ENCODE results near the gene FRYL. TPM values are rescaled to one million over a fixed set of nuclear protein-coding genes. Genes with fewer than 3 reads are reported as not detected.

Gene FRYL
- total RNA-seq, 1 donor from 2014 or later = 30.8 TPM

- TF ChIP-seq, protein P1, sequence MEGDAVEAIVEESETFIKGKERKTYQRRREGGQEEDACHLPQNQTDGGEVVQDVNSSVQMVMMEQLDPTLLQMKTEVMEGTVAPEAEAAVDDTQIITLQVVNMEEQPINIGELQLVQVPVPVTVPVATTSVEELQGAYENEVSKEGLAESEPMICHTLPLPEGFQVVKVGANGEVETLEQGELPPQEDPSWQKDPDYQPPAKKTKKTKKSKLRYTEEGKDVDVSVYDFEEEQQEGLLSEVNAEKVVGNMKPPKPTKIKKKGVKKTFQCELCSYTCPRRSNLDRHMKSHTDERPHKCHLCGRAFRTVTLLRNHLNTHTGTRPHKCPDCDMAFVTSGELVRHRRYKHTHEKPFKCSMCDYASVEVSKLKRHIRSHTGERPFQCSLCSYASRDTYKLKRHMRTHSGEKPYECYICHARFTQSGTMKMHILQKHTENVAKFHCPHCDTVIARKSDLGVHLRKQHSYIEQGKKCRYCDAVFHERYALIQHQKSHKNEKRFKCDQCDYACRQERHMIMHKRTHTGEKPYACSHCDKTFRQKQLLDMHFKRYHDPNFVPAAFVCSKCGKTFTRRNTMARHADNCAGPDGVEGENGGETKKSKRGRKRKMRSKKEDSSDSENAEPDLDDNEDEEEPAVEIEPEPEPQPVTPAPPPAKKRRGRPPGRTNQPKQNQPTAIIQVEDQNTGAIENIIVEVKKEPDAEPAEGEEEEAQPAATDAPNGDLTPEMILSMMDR (IDR thresholded peaks at IDR 0.05) = no peak
- H3K4me1 Mint-ChIP-seq (ENCODE audit: low read depth) = peaks cover 11% of the 10 kb centered on the region
- H3K4me3 Mint-ChIP-seq (ENCODE audit: unreplicated experiment) = no peak overlapping the region
- peaks cover 15% of the 10 kb centered on the region for H3K9me3 Mint-ChIP-seq (ENCODE audit: low read depth)
- no peak overlapping the region for H3K27ac Mint-ChIP-seq (ENCODE audit: unreplicated experiment)
- H3K36me3 Mint-ChIP-seq (ENCODE audit: low read depth) = peaks cover 6% of the 10 kb centered on the region
- H3K27me3 Mint-ChIP-seq (ENCODE audit: low read depth) = no peaks in the 10 kb centered on the region
- no peak for DNase-seq (ENCODE audit: low spot score)
These were observed 69.5 kb downstream of the FRYL start for GRCh38 chr4:48710446-48711209.

DNA sequence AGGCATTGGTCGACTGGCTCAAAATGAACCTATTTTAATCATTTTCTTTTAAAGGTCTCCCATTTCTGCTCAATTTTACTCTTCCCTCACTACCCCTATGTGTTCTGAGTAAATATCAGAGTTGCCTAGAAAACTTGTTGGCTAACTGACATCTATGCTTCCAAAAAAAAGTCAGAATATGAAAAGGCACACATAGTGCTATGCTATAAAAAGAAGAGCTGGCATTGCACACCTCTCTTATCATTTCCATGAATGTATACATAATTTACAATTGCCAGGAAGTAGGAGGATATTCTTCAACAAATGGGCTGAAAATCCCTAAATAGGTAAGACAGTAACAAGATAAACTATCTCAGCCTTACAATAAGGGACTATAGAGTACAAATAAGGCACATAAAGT, 70.2 kb downstream of the FRYL start:
- Mint-ChIP-seq H3K27me3 (ENCODE audit: low read depth) (no peaks in the 10 kb centered on the region), H3K4me3 (ENCODE audit: unreplicated experiment) (no peak overlapping the region)

DNA sequence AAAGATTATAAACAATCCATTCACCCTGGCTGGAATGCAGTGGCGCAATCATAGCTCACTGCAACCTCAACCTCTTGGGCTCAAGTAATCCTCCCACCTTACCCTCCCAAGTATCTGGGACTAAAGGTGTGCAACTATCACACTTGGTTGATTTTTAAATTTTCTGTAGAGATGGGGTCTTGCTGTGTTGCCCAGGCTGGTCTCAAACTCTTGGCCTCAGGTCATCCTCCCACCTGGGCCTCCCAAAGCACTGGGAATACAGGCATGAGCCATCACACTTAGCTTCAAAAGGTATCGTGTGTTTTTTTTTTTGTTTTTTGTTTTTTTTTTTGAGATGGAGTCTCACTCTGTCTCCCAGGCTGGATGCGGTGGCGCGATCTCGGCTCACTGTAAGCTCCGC, 71.5 kb downstream of the FRYL start:
- no peaks in the 10 kb centered on the region for H3K27me3 Mint-ChIP-seq (ENCODE audit: low read depth)
- TF ChIP-seq, protein P1 (IDR thresholded peaks at IDR 0.05) = no peak
- H3K36me3 Mint-ChIP-seq (ENCODE audit: low read depth) = peaks cover 6% of the 10 kb centered on the region
- H3K4me3 Mint-ChIP-seq (ENCODE audit: unreplicated experiment) = no peak overlapping the region
- no peak for DNase-seq (ENCODE audit: low spot score)
- H3K9me3 Mint-ChIP-seq (ENCODE audit: low read depth) = peaks cover 13% of the 10 kb centered on the region
- peaks cover 11% of the 10 kb centered on the region for H3K4me1 Mint-ChIP-seq (ENCODE audit: low read depth)
- H3K27ac Mint-ChIP-seq (ENCODE audit: unreplicated experiment) = no peak overlapping the region

More for the DNA sequence above, 70.2 kb downstream of the FRYL start:
- peaks cover 15% of the 10 kb centered on the region for H3K9me3 Mint-ChIP-seq (ENCODE audit: low read depth)
- DNase-seq (ENCODE audit: low spot score) = no peak
- no peak overlapping the region for H3K27ac Mint-ChIP-seq (ENCODE audit: unreplicated experiment)
- peaks cover 11% of the 10 kb centered on the region for H3K4me1 Mint-ChIP-seq (ENCODE audit: low read depth)
- H3K36me3 Mint-ChIP-seq (ENCODE audit: low read depth) = peaks cover 6% of the 10 kb centered on the region
- TF ChIP-seq, protein P1 (IDR thresholded peaks at IDR 0.05) = no peak

- peaks cover 9% of the 10 kb centered on the region for H3K9me3 Mint-ChIP-seq (ENCODE audit: low read depth)
- H3K4me3 Mint-ChIP-seq (ENCODE audit: unreplicated experiment) = no peak overlapping the region
- DNase-seq (ENCODE audit: low spot score) = no peak
- peaks cover 6% of the 10 kb centered on the region for H3K36me3 Mint-ChIP-seq (ENCODE audit: low read depth)
- H3K27me3 Mint-ChIP-seq (ENCODE audit: low read depth) = no peaks in the 10 kb centered on the region
- TF ChIP-seq, protein P1 (IDR thresholded peaks at IDR 0.05) = no peak
- no peak overlapping the region for H3K27ac Mint-ChIP-seq (ENCODE audit: unreplicated experiment)
- H3K4me1 Mint-ChIP-seq (ENCODE audit: low read depth) = peaks cover 19% of the 10 kb centered on the region
These were observed 73.3 kb downstream of the FRYL start for GRCh38 chr4:48706736-48707135.

- DNase-seq (ENCODE audit: low spot score) = no peak
- no peak overlapping the region for H3K4me3 Mint-ChIP-seq (ENCODE audit: unreplicated experiment)
- TF ChIP-seq, protein P1 (IDR thresholded peaks at IDR 0.05) = no peak
- H3K27me3 Mint-ChIP-seq (ENCODE audit: low read depth) = no peaks in the 10 kb centered on the region
- no peak overlapping the region for H3K27ac Mint-ChIP-seq (ENCODE audit: unreplicated experiment)
- H3K4me1 Mint-ChIP-seq (ENCODE audit: low read depth) = peaks cover 19% of the 10 kb centered on the region
- peaks cover 5% of the 10 kb centered on the region for H3K9me3 Mint-ChIP-seq (ENCODE audit: low read depth)
- H3K36me3 Mint-ChIP-seq (ENCODE audit: low read depth) = peaks cover 6% of the 10 kb centered on the region
These were observed 74.5 kb downstream of the FRYL start for GRCh38 chr4:48705609-48706008.

All from chondrocyte (in vitro differentiated cells).